HG02763 (cell line): ENCODE results near the gene MYH1.

ENCODE experiments used
- ATAC-seq: cut with Tn5 transposase; IDR thresholded peaks from one replicate; pipeline ENCODE4 v1.9.1; 2021; ENCODE audit warnings: mild to moderate bottlenecking, moderate library complexity; ENCODE audit not compliant: unreplicated experiment

Gene MYH1

DNA sequence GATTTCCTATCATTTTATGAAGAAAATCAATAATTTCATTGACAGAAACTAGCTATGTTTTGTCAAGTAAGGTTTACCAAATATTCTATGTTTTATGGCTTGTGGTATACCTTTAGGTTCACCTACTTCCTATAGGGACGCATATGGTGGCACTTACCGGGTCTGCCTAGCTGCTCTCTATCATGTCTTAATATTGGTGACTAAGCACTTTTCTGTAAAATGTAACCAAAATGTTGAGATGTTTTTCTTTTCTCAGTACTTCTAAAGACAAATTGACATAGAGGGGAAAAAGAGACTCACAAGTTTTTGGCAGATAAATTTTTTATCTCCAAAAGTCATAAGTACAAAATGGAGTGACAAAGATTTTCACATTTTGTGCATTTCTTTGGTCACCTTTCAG, 26.3 kb downstream of the MYH1 start:
- no peak for ATAC-seq

DNA sequence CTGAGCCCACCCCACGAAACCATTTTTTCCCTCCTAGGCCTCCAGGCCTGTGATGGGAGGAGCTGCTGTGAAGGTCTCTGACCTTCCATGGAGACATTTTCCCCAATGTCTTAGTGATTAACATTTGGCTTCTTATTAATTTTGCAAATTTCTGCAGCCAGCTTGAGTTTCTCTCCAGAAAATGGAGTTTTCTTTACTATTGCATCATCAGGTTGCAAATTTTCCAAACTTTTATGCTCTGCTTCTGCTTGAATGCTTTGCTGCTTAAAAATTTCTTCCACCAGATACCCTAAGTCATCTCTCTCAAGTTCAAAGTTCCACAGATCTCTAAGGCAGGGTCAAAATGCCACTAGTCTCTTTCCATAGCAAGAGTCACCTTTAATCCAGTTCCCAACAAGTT, 36.1 kb downstream of the MYH1 start:
- ATAC-seq: no peak

DNA sequence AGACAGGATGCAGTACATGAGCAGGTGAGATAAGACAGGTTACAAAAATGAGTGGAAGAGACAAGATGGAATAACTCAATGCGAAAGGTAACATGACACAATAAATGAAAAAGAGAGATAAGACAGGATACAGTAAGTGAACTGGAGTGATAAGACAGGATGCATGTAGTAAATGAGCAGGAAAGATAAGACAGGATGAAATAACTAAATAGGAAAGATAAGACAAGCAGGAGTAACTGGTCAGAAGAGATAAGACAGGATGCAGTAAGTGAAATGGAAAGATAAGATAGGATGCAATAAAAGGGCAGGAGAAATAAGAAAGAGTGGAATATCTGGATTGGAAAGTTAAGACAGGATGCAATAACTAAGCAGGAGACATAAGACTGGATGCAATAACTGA, 40.6 kb downstream of the MYH1 start:
- no peak for ATAC-seq

DNA sequence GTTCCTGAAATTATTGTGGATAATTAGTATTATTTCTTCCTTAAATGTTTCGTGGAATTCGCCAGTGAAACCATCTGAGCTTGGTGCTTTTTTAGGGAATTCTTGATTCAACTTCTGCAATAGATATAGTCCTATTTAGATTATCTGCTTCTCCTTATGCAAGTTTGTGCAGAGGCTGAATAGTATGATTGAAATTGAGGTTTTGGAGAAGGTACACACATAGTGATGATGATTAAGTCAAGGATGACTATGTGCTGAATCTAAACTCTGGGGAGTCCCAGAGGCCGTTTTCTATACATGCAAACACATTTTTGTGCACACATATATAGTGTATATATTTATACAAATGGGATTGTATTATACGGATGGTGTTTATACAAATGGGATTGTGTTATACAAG, 43.8 kb downstream of the MYH1 start:
- no peak for ATAC-seq

DNA sequence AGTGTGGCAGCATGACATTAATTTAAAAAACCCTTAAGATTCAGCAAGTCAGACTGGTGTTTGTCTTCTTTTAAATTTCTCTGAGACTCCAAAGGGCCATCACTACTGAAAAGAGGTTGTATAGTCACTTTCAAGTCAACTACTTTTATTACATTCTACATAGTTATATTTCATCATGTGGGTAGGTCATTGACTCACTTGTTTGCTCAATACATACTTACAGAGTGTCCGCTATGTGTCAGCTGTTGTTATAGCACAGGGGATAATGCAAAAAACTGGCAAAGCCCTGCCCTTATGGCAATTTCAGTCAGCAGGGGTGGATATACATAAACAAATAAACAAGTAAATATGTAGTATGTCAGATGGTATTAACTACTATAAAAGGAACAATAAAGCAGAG, 46.5 kb downstream of the MYH1 start:
- no peak for ATAC-seq

DNA sequence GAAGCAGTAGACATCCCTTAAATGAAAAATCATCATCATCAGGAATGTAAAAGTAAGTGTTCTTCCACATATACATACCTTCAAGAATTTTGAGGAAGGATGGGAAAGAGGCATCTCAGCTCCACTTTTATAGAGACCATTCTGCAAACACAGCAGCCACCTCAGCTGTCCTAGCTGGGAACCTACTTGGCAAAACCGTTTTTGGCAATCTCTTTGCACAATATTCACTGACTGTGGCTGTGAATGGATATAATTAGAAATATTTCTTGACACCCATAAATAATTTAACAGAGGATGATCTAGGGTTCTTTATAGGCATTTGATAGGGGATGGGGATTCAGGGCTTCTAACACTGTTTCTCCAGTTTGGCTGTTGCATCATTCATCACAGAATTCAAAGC, 48.9 kb downstream of the MYH1 start, which contains the start of gene MYH4:
TSS of gene MYH4 (minus strand) at position 101 of the 400 bp plus-strand sequence. CDS start 2,814 bp downstream, outside the sequence.
- ATAC-seq: no peak

DNA sequence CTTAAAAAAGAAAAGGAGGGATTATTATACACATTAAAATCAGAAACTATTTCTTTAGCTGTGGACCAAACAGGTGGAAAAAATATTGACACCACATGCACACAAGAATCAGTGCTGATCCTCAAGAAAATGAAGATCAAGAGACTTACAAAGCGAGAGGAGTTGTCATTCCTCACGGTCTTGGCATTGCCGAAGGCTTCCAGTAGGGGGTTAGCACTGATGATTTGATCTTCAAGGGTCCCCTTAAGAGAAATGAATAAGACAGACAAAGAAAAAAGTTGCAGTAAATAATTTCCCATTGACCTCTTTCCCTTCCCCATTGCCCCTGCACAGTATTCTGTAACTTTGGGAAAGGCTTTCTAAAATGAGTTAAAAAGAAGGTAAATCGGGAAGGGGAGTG, 54.9 kb downstream of the MYH1 start:
- ATAC-seq: no peak

DNA sequence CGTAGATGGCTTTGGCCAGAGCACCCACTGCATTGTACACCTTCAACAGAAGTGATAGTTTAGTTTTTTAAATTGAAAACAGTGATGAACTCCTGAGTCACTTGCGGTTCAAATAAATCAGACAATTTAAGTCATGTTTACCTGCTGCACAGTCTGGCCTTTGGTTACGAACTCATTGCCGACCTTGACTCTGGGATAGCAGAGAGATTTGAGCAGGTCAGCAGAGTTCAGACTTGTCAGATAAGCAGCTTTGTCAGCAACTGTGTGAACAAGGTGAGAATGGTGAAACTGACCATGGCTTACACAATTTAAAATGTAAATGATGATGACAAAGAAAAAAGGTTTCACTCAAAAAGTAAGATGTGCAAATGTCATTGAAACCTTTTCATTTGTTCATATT, 58.3 kb downstream of the MYH1 start:
- ATAC-seq: no peak

DNA sequence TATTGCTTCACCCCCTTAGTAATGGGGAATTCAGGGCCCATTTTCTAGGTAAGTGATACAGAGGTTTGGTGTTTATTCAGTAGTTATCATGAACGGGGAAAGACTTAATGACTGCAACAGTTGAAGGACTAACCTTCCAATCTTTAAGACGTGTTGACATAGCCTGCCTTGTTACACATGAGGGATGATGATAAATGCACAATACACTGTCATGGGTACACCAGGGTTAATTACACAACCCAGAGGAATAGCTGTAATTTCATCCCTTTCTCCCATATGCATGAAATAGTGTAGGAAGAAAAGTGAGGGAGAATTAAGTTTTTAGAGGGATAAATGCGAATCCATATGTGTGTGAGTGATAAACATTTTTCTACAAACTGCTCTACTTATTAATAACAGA, 59.6 kb downstream of the MYH1 start:
- ATAC-seq: no peak

DNA sequence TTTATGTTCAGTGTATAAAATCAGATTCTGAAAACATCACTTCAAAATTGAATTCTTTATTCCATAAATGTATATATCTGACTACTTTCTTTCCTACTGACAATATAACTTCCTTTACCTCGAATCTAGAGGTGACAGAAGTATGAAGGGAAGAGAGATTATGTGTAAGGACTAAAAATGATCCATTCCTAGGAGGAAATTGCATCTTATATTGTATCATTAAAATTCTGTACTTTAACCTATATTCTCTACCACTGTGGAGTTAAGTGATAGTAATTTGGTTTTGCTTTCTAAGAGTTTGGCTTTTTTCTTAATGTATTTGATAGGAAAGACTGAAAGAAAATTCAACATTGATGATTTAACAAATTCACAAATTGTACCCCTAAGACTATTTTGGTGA, 60.4 kb downstream of the MYH1 start:
- no peak for ATAC-seq

DNA sequence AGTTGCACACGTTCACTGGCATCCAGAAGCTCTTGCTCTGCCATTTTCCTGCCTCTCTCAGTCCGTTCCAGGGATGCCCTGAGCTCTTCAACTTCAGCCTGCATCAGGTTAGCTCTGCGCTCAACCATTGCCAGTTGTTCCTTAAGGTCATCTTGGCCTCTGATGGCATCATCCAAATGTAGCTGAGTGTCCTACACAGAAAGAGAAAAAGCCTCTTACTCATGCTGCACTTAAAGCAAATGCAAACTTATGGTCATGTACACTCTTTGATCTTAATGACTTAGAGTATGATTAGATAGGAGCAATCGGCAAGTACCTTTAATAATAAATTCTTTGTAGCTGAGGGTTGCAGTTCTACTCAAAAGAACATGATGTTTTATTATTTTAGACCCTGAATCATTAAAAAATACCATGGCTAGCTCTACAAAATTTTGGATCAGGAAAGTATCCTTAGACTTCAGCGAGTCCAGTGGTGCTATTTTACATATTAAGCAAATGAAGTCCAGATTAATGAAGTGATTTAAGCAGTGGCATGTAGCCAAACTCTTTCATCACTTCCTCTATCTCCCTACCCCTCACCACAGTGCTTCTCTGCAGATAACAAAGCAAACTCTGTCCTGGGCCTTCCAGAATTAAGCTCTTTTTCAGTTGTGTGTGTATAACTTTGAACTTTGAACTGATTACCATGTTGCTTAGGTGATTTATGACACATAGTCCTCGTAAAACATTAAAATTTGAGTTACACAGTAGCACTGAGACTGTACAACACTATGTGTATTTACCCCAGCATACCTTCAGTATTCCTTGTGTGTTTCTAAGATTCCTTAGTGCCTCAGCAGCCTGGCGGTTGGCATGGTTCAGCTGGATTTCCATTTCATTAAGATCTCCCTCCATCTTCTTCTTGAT, 71.1 kb downstream of the MYH1 start:
- no peak for ATAC-seq
